Mesendoderm (in vitro differentiated cells): ENCODE results near the gene TMCO1.

Experiments
- DNase-seq: peaks from one replicate; pipeline ENCODE4 v3.0.0; 2013
- H2AK5ac ChIP-seq: 2 replicates; pipeline ENCODE4 v1.6.1; 2013; ENCODE audit warnings: low read length, inconsistent platforms
- H2BK120ac ChIP-seq: 2 replicates; pipeline ENCODE4 v1.6.1; 2013; ENCODE audit warnings: low read depth, mild to moderate bottlenecking, low read length, moderate library complexity, mixed read lengths
- H2BK15ac ChIP-seq: replicated peaks from 2 replicates; pipeline ENCODE4 v1.6.1; 2013; ENCODE audit warnings: low read depth, mild to moderate bottlenecking, moderate library complexity
- H2BK5ac ChIP-seq: 2 replicates; pipeline ENCODE4 v1.6.1; 2013; ENCODE audit warnings: low read length, inconsistent platforms
- H3K18ac ChIP-seq: 2 replicates; pipeline ENCODE4 v1.6.1; 2013; ENCODE audit warnings: mild to moderate bottlenecking, low read length, mixed read lengths
- H3K23ac ChIP-seq: one replicate; pipeline ENCODE4 v1.6.1; 2013; ENCODE audit warnings: low read length
- H3K27ac ChIP-seq: 2 replicates; pipeline ENCODE4 v1.5.1; 2013; ENCODE audit warnings: low read depth, mild to moderate bottlenecking, inconsistent platforms, low read length, moderate library complexity
- H3K27me3 ChIP-seq: 2 replicates; pipeline ENCODE4 v1.6.1; 2013; ENCODE audit warnings: low read length, control low read depth, mild to moderate bottlenecking, inconsistent platforms; ENCODE audit not compliant: insufficient read depth, poor library complexity
- H3K36me3 ChIP-seq: 2 replicates; pipeline ENCODE4 v1.6.1; 2013; ENCODE audit warnings: low read length, inconsistent platforms; ENCODE audit not compliant: control insufficient read depth, insufficient read depth
- H3K4ac ChIP-seq: one replicate; pipeline ENCODE4 v1.6.1; 2013; ENCODE audit warnings: low read depth, mild to moderate bottlenecking, low read length, moderate library complexity
- H3K4me1 ChIP-seq: 2 replicates; pipeline ENCODE4 v1.6.1; 2013; ENCODE audit warnings: low read depth, low read length, inconsistent platforms; ENCODE audit not compliant: control insufficient read depth
- H3K4me2 ChIP-seq: 2 replicates; pipeline ENCODE4 v1.6.1; 2013; ENCODE audit warnings: low read length
- H3K4me3 ChIP-seq: 2 replicates; pipeline ENCODE4 v1.5.1; 2013; ENCODE audit warnings: mild to moderate bottlenecking, low read length
- H3K56ac ChIP-seq: one replicate; pipeline ENCODE4 v1.6.1; 2013; ENCODE audit warnings: low read length
- H3K79me1 ChIP-seq: 2 replicates; pipeline ENCODE4 v1.6.1; 2013; ENCODE audit warnings: low read length, inconsistent platforms
- H3K79me2 ChIP-seq: 2 replicates; pipeline ENCODE4 v1.6.1; 2013; ENCODE audit warnings: mild to moderate bottlenecking, low read length; ENCODE audit not compliant: control insufficient read depth, insufficient read depth
- H3K9ac ChIP-seq: 2 replicates; pipeline ENCODE4 v1.6.1; 2013; ENCODE audit warnings: low read length, inconsistent platforms
- H4K5ac ChIP-seq: one replicate; pipeline ENCODE4 v1.6.1; 2013; ENCODE audit warnings: low read length
- H4K8ac ChIP-seq: one replicate; pipeline ENCODE4 v1.6.1; 2013; ENCODE audit warnings: low read depth, mild to moderate bottlenecking, control low read depth, low read length, moderate library complexity
- WGBS: extraction: QIAGEN DNeasy Blood & Tissue Kit; methylation state at CpG from one replicate; pipeline ENCODE4 v1.1.7; 2013; ENCODE audit warnings: low lambda C conversion rate, missing lambda C conversion rate; ENCODE audit not compliant: insufficient coverage; ENCODE audit errors: extremely low coverage; 5-methylcytosine and 5-hydroxymethylcytosine counted together

The TMCO1 gene

GRCh38 chr1:165742194-165742593 is 26.5 kb downstream of the TMCO1 start:
- Histone ChIP-seq H3K27me3 (no peaks in the 10 kb centered on the region), H3K36me3 (no peaks in the 10 kb centered on the region), H3K79me2 (no peaks in the 10 kb centered on the region), H4K5ac (no peak overlapping the region), H2BK5ac (no peak overlapping the region), H3K4ac (no peak overlapping the region), H3K23ac (no peak overlapping the region), H2BK15ac (no peak overlapping the region), H3K18ac (no peak overlapping the region), H3K56ac (no peak overlapping the region), H3K27ac (no peak overlapping the region), H3K4me2 (no peak overlapping the region), H4K8ac (no peak overlapping the region), H3K4me3 (no peak overlapping the region), H2AK5ac (no peak overlapping the region), H2BK120ac (no peak overlapping the region), H3K4me1 (no peaks in the 10 kb centered on the region), H3K79me1 (no peaks in the 10 kb centered on the region), H3K9ac (no peak overlapping the region)
- no peak for DNase-seq
- WGBS, result no CpG with 5 or more reads among the region's 8 CpGs

DNA sequence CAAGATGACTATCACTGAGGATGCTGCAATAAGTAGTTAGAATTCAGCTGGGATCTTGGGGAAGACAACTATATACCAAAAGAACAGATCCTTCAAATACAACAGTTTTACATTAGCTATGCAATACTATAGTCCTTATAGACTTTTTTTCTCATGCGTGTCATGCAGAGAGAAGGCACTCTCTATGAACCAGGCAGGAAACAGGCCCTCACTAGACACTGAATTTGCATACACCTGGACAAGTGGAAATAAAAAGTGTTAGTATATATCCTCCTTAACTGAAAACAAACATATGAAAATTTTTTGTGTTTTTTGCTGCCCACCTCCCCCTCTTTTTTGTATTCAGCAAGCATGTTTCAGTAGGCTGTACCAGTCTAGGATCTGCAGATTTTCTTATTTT is 29.9 kb downstream of the TMCO1 start:
- WGBS, result no CpG with 5 or more reads among the region's 1 CpG
- Histone ChIP-seq H4K5ac (no peak overlapping the region), H3K23ac (no peak overlapping the region), H3K18ac (no peak overlapping the region), H3K27ac (no peak overlapping the region), H3K4me1 (no peaks in the 10 kb centered on the region), H2AK5ac (no peak overlapping the region), H3K4ac (no peak overlapping the region), H3K9ac (no peak overlapping the region), H2BK5ac (no peak overlapping the region), H3K4me3 (no peak overlapping the region), H3K79me2 (no peaks in the 10 kb centered on the region), H3K56ac (no peak overlapping the region), H4K8ac (no peak overlapping the region), H3K36me3 (no peaks in the 10 kb centered on the region), H3K27me3 (no peaks in the 10 kb centered on the region), H2BK120ac (no peak overlapping the region), H3K4me2 (no peak overlapping the region), H2BK15ac (no peak overlapping the region), H3K79me1 (no peaks in the 10 kb centered on the region)
- DNase-seq, result no peak

GRCh38 chr1:165737196-165737595 is 31.5 kb downstream of the TMCO1 start:
- H2BK15ac ChIP-seq, result no peak overlapping the region
- no peak overlapping the region for H3K18ac ChIP-seq
- no peak overlapping the region for H2AK5ac ChIP-seq
- no peak overlapping the region for H3K4me3 ChIP-seq
- H2BK5ac ChIP-seq, result no peak overlapping the region
- H3K4ac ChIP-seq, result no peak overlapping the region
- no peak overlapping the region for H4K8ac ChIP-seq
- H4K5ac ChIP-seq, result no peak overlapping the region
- no peak for DNase-seq
- no peak overlapping the region for H3K4me2 ChIP-seq
- no peak overlapping the region for H3K23ac ChIP-seq
- H3K79me1 ChIP-seq, result no peaks in the 10 kb centered on the region
- no peak overlapping the region for H3K27ac ChIP-seq
- H2BK120ac ChIP-seq, result no peak overlapping the region
- no peaks in the 10 kb centered on the region for H3K36me3 ChIP-seq
- no peaks in the 10 kb centered on the region for H3K79me2 ChIP-seq
- no peaks in the 10 kb centered on the region for H3K4me1 ChIP-seq
- no peak overlapping the region for H3K9ac ChIP-seq
- H3K27me3 ChIP-seq, result no peaks in the 10 kb centered on the region
- H3K56ac ChIP-seq, result no peak overlapping the region

DNA sequence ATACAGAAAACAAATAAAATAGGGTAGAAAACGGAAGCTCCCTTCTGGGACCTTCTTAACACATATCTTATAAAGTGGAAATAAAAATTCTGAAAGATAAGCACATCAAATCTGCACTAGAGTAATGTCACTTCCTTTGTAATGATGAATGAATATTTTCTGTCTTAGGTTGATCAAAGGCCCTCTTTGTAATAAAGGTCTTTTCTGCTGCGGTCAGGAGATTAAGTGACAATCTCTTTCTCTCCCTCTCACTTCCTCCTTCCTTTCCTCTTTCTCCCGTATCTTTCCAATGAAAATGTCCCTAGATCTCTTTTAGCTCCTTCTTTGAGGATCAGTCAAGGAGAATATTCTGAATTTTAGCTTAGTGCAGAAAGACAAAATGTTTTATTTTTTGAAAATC is 33.8 kb downstream of the TMCO1 start:
- H3K36me3 ChIP-seq, result no peaks in the 10 kb centered on the region
- WGBS, result no CpG with 5 or more reads among the region's 3 CpGs
- no peaks in the 10 kb centered on the region for H3K79me2 ChIP-seq

GRCh38 chr1:165726841-165727240 is 41.8 kb downstream of the TMCO1 start:
- Histone ChIP-seq H3K9ac (no peak overlapping the region), H3K56ac (no peak overlapping the region), H3K79me2 (no peaks in the 10 kb centered on the region), H3K4me3 (no peak overlapping the region), H4K8ac (no peak overlapping the region), H2BK120ac (no peak overlapping the region), H2BK15ac (no peak overlapping the region), H3K4ac (no peak overlapping the region), H3K18ac (no peak overlapping the region), H3K36me3 (no peaks in the 10 kb centered on the region), H4K5ac (no peak overlapping the region), H3K23ac (no peak overlapping the region), H3K4me2 (no peak overlapping the region), H3K4me1 (no peaks in the 10 kb centered on the region), H3K27me3 (no peaks in the 10 kb centered on the region), H2AK5ac (no peak overlapping the region), H3K27ac (no peak overlapping the region), H3K79me1 (no peaks in the 10 kb centered on the region), H2BK5ac (no peak overlapping the region)
- no peak for DNase-seq
- WGBS, result no CpG with 5 or more reads among the region's 2 CpGs

More for the DNA sequence above, 33.8 kb downstream of the TMCO1 start:
- Histone ChIP-seq H3K4ac (no peak overlapping the region), H3K27me3 (no peaks in the 10 kb centered on the region), H3K23ac (no peak overlapping the region), H3K56ac (no peak overlapping the region), H3K9ac (no peak overlapping the region), H3K4me1 (no peaks in the 10 kb centered on the region), H2AK5ac (no peak overlapping the region), H3K18ac (no peak overlapping the region), H3K27ac (no peak overlapping the region), H3K4me2 (no peak overlapping the region), H4K8ac (no peak overlapping the region), H4K5ac (no peak overlapping the region), H2BK5ac (no peak overlapping the region), H3K4me3 (no peak overlapping the region), H2BK15ac (no peak overlapping the region), H3K79me1 (no peaks in the 10 kb centered on the region), H2BK120ac (no peak overlapping the region)
- no peak for DNase-seq

DNA sequence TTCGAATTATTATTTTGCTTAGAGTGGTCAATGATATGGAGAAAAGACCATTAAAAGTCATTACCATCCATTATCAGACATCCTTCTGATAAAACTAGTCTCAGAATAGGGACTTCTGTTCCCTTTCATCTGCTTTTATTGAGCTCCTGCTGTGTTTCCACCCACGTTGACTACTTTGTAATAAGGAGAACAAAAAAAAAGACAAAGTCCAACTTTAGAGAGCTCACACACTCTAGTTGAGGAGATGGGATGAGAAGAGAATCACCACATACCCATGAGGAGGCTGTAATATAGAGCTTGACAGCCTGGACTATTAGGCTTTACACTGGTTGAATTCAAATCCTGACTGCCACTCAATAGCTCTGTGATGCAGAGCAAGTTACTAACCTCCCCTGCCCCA is 42.5 kb downstream of the TMCO1 start:
- Histone ChIP-seq H3K79me2 (no peaks in the 10 kb centered on the region), H3K27me3 (no peaks in the 10 kb centered on the region), H3K4ac (no peak overlapping the region), H2AK5ac (no peak overlapping the region), H3K23ac (no peak overlapping the region), H2BK120ac (no peak overlapping the region), H2BK5ac (no peak overlapping the region), H3K36me3 (no peaks in the 10 kb centered on the region), H3K4me3 (no peak overlapping the region), H3K18ac (no peak overlapping the region), H3K79me1 (no peaks in the 10 kb centered on the region), H3K4me1 (no peaks in the 10 kb centered on the region), H4K8ac (no peak overlapping the region), H3K56ac (no peak overlapping the region), H4K5ac (no peak overlapping the region), H3K9ac (no peak overlapping the region), H2BK15ac (no peak overlapping the region), H3K27ac (no peak overlapping the region), H3K4me2 (no peak overlapping the region)
- no CpG with 5 or more reads among the region's 2 CpGs for WGBS
- no peak for DNase-seq
